Measurements from ENCODE around the gene PDPK1.
"Not testable (repeated sequence)": the region's sequence is repeated elsewhere in the genome, so short reads cannot be mapped to it uniquely, and the experiment has no call there.

GRCh38 chr16:2541409-2541808 lies 3.6 kb downstream of the PDPK1 start:
- not testable (repeated sequence) for TF ChIP-seq CTCF (conservative IDR thresholded peaks at IDR 0.05; ENCODE audit: low read depth, low read length); EZH2 (IDR thresholded peaks at IDR 0.05; ENCODE audit: borderline replicate concordance, low read depth, low read length, poor library complexity, severe bottlenecking)
